Stimulated activated CD4-positive, alpha-beta T cell treated with anti-CD3 and anti-CD28 coated beads, Interleukin-1b, Interleukin-23, amount 100 ng/mL, for 24 hours (primary cell): ENCODE data around the gene MICA.
"Not testable (repeated sequence)": the region's sequence is repeated elsewhere in the genome, so short reads cannot be mapped to it uniquely, and the experiment has no call there.

Experiments used
- DNase-seq, 4 experiments: peaks; one replicate each; pipeline ENCODE4 v3.0.0-alpha.2; 2020; ENCODE audit warnings: low read depth in 4 of 4, low spot score in 1 of 4

The MICA gene

GRCh38 chr6:31381666-31382065 is 21.7 kb upstream of the MICA start:
- no peak for DNase-seq

DNA sequence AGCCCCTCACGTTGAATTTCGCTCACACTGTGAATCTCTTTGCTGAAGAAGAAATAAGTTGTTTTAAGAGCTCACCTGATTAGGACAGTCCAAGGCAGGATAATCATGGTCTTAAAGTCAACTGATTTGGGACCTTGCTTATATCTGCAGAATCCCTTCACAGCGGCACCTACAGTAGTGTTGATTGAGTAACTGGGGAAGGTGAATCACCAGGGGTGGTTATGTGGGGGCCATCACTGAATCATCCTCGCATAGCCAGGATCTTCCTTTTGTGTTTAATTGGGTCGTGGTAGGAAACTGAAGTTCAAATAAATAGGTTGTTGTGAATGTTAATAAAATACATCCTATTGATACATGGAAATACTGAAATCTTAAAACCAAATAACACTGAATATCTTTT is 20.2 kb upstream of the MICA start:
- DNase-seq = no peak

- no peak for DNase-seq
Measured at GRCh38 chr6:31385041-31385440, 18.4 kb upstream of the MICA start.

DNA sequence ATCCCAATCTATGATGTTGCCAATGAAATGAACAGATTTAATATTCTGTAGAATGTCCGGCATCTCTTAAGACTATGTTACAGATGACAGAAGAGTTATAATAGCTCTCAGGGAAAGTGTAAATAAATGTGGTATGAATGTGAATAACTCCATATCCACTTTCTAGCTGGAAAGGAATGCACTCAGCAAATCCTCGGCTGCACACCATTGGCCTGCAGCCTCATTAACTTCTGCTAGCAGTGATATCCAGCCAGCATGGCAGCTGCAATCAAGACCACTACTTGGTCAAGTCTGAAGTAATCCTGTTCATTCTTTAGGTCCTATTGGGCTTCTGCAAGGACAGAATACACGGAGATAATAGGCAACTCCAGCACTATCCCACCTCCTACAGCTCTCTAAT is 17.3 kb upstream of the MICA start:
- DNase-seq = no peak

- DNase-seq = no peak
Measured at GRCh38 chr6:31386977-31387376, 16.4 kb upstream of the MICA start.

GRCh38 chr6:31388916-31389801 is 14.2 kb upstream of the MICA start:
- DNase-seq = not testable (repeated sequence)

- DNase-seq = not testable (repeated sequence)
Measured at GRCh38 chr6:31389802-31390132, 13.6 kb upstream of the MICA start.

GRCh38 chr6:31393932-31394331 is 9.5 kb upstream of the MICA start:
- DNase-seq = no peak

- DNase-seq = no peak
Measured at GRCh38 chr6:31394381-31394780, 9.0 kb upstream of the MICA start.

GRCh38 chr6:31395832-31396231 is 7.6 kb upstream of the MICA start:
- no peak for DNase-seq

GRCh38 chr6:31396422-31397152 is 6.8 kb upstream of the MICA start:
- peak; percentile 74 to 87 (median 82) for DNase-seq

GRCh38 chr6:31397153-31397499 is 6.3 kb upstream of the MICA start:
- not testable (repeated sequence) for DNase-seq

DNA sequence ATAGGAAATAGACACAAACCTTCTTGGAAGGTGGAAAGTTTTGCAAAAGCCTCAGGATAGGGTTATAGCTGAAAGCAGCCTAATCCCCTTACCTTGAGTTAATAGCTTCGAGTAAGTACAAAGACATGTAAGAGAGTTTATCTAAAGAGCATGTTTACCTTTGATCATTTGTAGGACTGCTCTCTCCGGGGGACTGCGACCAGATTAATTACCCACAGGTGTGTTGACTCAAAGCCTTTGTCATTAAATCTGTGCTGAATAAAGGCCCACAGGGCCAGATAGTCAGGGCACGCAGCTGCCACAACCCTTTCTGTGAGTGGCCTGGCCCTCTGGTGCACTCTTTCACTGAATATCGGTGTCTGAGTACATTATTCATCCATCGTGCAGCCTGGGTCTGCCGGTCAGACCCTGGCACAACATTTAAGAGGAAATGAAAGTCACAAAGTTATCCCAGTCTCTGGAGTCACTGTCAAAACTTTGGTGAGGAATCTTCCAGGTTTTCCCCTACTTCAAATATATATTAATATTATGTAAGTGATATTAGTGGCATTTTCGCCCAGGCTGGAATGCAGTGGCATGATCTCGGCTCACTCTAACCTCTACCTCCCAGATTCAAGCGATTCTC is 5.4 kb upstream of the MICA start:
- DNase-seq = no peak

- peak in 3 of 4 experiments; percentile 29 to 53 (median 34) for DNase-seq
Measured at GRCh38 chr6:31399589-31400466, 3.6 kb upstream of the MICA start.

GRCh38 chr6:31400467-31401289 is 2.7 kb upstream of the MICA start:
- peak in 3 of 4 experiments; percentile 38 to 59 (median 45) for DNase-seq

- DNase-seq = no peak
Measured at GRCh38 chr6:31401403-31401802, 2.0 kb upstream of the MICA start.

- DNase-seq = peak in 1 of 4 experiments; percentile 7
Measured at GRCh38 chr6:31402324-31403282, 792 bp upstream of the MICA start.

DNA sequence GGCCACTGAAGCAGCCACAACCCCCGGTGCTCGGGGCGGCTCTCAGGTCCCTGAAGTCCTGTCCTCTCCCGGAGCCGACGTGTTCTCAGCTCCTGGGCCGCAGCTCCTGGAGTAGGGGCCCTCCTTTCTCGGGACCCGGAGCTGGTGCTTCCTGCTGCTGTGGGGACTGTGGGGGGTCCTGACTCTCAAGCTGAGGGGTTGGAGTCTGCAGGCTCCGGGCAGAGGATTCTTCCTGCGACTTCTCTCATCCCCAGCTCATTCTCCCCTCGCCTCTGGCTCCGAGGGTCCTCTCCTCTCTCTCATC is 618 bp downstream of the MICA start:
- not testable (repeated sequence) for DNase-seq

DNA sequence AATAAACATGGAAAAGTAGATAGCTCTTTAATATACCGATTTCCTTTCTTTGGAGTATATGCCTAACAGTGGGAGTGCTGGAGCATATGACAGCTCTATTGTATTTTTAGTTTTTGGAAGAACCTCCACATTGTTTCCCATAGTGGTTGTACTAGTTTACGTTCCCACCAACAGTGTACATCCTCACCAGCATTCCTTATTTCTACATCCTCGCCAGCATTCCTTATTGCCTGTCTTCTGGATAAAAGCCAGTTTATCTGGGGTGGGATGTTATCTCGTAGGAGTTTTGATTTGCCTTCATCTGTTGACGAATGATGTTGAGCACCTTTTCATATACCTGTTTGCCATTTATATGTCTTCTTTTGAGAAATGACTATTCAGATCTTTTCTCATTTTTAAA is 2.6 kb downstream of the MICA start:
- DNase-seq = no peak
